Panc1 (cell line): ENCODE measurements around the gene SERPINE3.

Experiments
- SIN3A ChIP-seq: IDR thresholded peaks from 2 replicates; pipeline ENCODE4 v1.6.1; 2012; ENCODE audit warnings: low read depth, mild to moderate bottlenecking, low read length, moderate library complexity, borderline replicate concordance; ENCODE audit not compliant: insufficient read depth
- TCF7L2 ChIP-seq: IDR thresholded peaks from 2 replicates; pipeline ENCODE4 v1.6.1; 2011; ENCODE audit warnings: mild to moderate bottlenecking, low read depth, low read length, inconsistent platforms
- TF ChIP-seq, protein P1 (sequence below): fragments of 450-650 bp; IDR thresholded peaks from 2 replicates; pipeline ENCODE4 v1.5.1; 2017; ENCODE audit warnings: mild to moderate bottlenecking
- TF ChIP-seq, protein P2 (sequence below), 2 experiments: IDR thresholded peaks; 2 replicates each; pipeline ENCODE4 v1.6.1; 2011 to 2012; ENCODE audit warnings: low read depth in 2 of 2, control low read depth in 1 of 2, low read length in 1 of 2, mild to moderate bottlenecking in 1 of 2, moderate library complexity in 1 of 2; ENCODE audit not compliant: insufficient read depth in 1 of 2

DNA sequence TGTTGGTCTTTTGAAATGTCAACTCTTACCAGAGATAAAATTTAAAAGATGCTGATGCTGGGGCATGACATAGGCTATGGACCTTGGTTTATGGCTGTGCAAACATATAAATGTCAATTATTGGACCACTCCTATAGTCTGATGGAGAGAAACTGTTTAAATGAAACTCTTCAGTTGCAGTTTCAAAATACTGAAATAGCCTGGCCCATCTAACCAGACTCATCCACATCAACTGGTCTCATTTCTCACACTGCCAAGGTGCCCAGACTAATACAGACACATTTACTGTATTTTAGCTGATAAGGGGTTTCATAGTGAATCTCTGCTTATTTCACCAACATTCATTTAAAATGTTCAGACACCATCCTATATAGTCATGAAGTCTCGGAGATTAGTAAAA lies 19.9 kb downstream of the SERPINE3 start:
- TF ChIP-seq, protein P1, sequence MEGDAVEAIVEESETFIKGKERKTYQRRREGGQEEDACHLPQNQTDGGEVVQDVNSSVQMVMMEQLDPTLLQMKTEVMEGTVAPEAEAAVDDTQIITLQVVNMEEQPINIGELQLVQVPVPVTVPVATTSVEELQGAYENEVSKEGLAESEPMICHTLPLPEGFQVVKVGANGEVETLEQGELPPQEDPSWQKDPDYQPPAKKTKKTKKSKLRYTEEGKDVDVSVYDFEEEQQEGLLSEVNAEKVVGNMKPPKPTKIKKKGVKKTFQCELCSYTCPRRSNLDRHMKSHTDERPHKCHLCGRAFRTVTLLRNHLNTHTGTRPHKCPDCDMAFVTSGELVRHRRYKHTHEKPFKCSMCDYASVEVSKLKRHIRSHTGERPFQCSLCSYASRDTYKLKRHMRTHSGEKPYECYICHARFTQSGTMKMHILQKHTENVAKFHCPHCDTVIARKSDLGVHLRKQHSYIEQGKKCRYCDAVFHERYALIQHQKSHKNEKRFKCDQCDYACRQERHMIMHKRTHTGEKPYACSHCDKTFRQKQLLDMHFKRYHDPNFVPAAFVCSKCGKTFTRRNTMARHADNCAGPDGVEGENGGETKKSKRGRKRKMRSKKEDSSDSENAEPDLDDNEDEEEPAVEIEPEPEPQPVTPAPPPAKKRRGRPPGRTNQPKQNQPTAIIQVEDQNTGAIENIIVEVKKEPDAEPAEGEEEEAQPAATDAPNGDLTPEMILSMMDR = no peak
- no peak for TF ChIP-seq SIN3A
- TF ChIP-seq, protein P2, sequence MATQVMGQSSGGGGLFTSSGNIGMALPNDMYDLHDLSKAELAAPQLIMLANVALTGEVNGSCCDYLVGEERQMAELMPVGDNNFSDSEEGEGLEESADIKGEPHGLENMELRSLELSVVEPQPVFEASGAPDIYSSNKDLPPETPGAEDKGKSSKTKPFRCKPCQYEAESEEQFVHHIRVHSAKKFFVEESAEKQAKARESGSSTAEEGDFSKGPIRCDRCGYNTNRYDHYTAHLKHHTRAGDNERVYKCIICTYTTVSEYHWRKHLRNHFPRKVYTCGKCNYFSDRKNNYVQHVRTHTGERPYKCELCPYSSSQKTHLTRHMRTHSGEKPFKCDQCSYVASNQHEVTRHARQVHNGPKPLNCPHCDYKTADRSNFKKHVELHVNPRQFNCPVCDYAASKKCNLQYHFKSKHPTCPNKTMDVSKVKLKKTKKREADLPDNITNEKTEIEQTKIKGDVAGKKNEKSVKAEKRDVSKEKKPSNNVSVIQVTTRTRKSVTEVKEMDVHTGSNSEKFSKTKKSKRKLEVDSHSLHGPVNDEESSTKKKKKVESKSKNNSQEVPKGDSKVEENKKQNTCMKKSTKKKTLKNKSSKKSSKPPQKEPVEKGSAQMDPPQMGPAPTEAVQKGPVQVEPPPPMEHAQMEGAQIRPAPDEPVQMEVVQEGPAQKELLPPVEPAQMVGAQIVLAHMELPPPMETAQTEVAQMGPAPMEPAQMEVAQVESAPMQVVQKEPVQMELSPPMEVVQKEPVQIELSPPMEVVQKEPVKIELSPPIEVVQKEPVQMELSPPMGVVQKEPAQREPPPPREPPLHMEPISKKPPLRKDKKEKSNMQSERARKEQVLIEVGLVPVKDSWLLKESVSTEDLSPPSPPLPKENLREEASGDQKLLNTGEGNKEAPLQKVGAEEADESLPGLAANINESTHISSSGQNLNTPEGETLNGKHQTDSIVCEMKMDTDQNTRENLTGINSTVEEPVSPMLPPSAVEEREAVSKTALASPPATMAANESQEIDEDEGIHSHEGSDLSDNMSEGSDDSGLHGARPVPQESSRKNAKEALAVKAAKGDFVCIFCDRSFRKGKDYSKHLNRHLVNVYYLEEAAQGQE (IDR thresholded peaks at IDR 0.05; ENCODE audit: insufficient read depth in 1 of 2, low read depth in 2 of 2, low read length in 1 of 2) = no peak
- no peak for TF ChIP-seq TCF7L2
